Natural killer cell treated with Interleukin-12 subunit alpha and Interleukin-12 subunit beta and Interleukin-15 and Interleukin-18, amount 100 ng/mL, for 72 hours (primary cell): ENCODE results near the gene GAPVD1. TPM values are rescaled to one million over a fixed set of nuclear protein-coding genes. Genes with fewer than 3 reads are reported as not detected.
"Not testable (repeated sequence)": the region's sequence is repeated elsewhere in the genome, so short reads cannot be mapped to it uniquely, and the experiment has no call there.

Experiments
- ATAC-seq, 2 donors: fragments of 150-1000 bp; cut with Tn5 transposase in 1 of 2; sonication (Bioruptor Pico), chemical (Tn5 transposase) in 1 of 2; 2 replicates each; pipeline ENCODE4 v1.10.0; 2021
- DNase-seq: peaks from one replicate; pipeline ENCODE4 v3.0.0; 2022; ENCODE audit warnings: low spot score
- H3K27ac Mint-ChIP-seq, 2 donors: 1 replicate in 1 of 2; 2 replicates in 1 of 2; pipeline ENCODE4 v1.8.0; 2022; ENCODE audit warnings: mixed read lengths in 2 of 2, mild to moderate bottlenecking in 1 of 2, moderate library complexity in 1 of 2
- H3K27me3 Mint-ChIP-seq, 2 donors: 1 replicate in 1 of 2; 2 replicates in 1 of 2; pipeline ENCODE4 v1.8.0; 2022; ENCODE audit warnings: mixed read lengths in 2 of 2
- H3K36me3 Mint-ChIP-seq: one replicate; pipeline ENCODE4 v1.8.0; 2022; ENCODE audit warnings: mixed read lengths
- H3K4me1 Mint-ChIP-seq, 2 donors: 1 replicate in 1 of 2; 2 replicates in 1 of 2; pipeline ENCODE4 v1.8.0; 2022; ENCODE audit warnings: low read depth in 2 of 2, mixed read lengths in 2 of 2, mild to moderate bottlenecking in 1 of 2
- H3K4me3 Mint-ChIP-seq: one replicate; pipeline ENCODE4 v1.8.0; 2022; ENCODE audit warnings: mixed read lengths
- H3K9me3 Mint-ChIP-seq: 2 replicates; pipeline ENCODE4 v1.8.0; 2022; ENCODE audit warnings: mixed read lengths
- total RNA-seq, 2 donors: library from RNA; stranded (reverse); gene quantifications; one replicate each; pipeline ENCODE4 v1.2.3, GENCODE V29; 2022

Gene GAPVD1
- total RNA-seq, 2 donors from 2014 or later = 57.8 to 71.7 TPM

GRCh38 chr9:125268394-125269013 lies 6.9 kb downstream of the GAPVD1 start:
- Mint-ChIP-seq H3K36me3 (peaks cover 4% of the 10 kb centered on the region), H3K4me3 (no peak overlapping the region), H3K9me3 (no peaks in the 10 kb centered on the region), H3K27ac (peak overlapping the region in 1 of 2 donors; percentile 47), H3K27me3 (no peaks in the 10 kb centered on the region), H3K4me1 (peaks cover 19 to 21% of the 10 kb centered on the region in 2 donors)
- ATAC-seq = no peak
- DNase-seq = no peak

GRCh38 chr9:125269014-125269397 lies 7.4 kb downstream of the GAPVD1 start:
- H3K4me3 Mint-ChIP-seq = no peak overlapping the region
- ATAC-seq (no peak), DNase-seq (no peak)
- H3K27ac Mint-ChIP-seq = no peak overlapping the region
- H3K36me3 Mint-ChIP-seq = no peaks in the 10 kb centered on the region
- peaks cover 16 to 18% of the 10 kb centered on the region in 2 donors for H3K4me1 Mint-ChIP-seq
- no peaks in the 10 kb centered on the region for H3K27me3 Mint-ChIP-seq
- H3K9me3 Mint-ChIP-seq = no peaks in the 10 kb centered on the region

- DNase-seq = no peak
- Mint-ChIP-seq H3K4me1 (peaks cover 8 to 9% of the 10 kb centered on the region in 2 donors), H3K9me3 (no peaks in the 10 kb centered on the region), H3K36me3 (no peaks in the 10 kb centered on the region), H3K27me3 (no peaks in the 10 kb centered on the region), H3K27ac (no peak overlapping the region), H3K4me3 (no peak overlapping the region)
- ATAC-seq = no peak
Measured at GRCh38 chr9:125271081-125271480, 9.5 kb downstream of the GAPVD1 start.

DNA sequence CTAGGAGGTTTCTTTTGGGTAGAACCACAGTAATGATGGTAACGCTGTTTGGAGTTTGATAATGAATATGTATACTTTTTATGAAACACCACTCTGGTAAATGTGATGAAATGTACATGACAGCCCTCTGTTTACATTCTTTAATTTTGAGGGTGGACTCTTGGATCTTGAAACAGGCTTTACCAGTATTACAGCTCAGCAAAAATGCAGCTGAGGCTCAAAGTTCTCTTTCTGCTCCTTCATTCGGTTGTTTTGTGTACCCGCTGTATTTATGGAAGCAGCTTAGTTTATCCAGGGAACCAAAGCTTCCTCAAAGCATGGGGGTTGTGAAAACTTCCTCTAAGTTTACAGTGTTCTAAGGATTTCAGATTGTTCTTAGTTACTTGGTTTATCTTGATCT lies 11.1 kb downstream of the GAPVD1 start:
- Mint-ChIP-seq H3K27me3 (no peaks in the 10 kb centered on the region), H3K36me3 (no peaks in the 10 kb centered on the region), H3K27ac (no peak overlapping the region), H3K4me1 (peaks cover 8 to 13% of the 10 kb centered on the region in 2 donors), H3K4me3 (no peak overlapping the region), H3K9me3 (no peaks in the 10 kb centered on the region)
- DNase-seq (no peak), ATAC-seq (no peak)

- no peak for DNase-seq
- Mint-ChIP-seq H3K27me3 (no peaks in the 10 kb centered on the region), H3K27ac (no peak overlapping the region), H3K4me1 (peaks cover 8 to 10% of the 10 kb centered on the region in 2 donors), H3K36me3 (no peaks in the 10 kb centered on the region), H3K4me3 (no peak overlapping the region), H3K9me3 (no peaks in the 10 kb centered on the region)
- ATAC-seq = no peak
Measured at GRCh38 chr9:125276771-125277170, 15.1 kb downstream of the GAPVD1 start.

DNA sequence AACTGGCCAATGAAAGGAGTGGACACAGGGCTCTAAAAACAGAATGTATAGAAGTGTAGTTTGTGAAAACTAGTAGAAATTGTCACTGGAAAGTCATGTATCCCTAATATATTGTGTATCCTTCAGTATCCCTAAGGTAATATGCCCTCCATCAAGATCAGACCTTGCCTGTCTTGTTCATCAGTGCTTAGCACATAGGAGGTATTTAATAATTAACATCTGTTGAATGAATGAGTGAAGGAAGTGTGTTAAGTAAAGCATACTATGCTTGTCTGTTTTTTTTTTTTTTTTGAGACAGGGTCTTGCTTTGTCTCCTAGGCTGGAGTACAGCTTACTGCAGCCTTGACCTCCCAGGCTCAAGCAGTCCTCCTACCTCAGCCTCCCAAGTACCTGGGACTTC lies 15.8 kb downstream of the GAPVD1 start:
- Mint-ChIP-seq H3K4me3 (no peak overlapping the region), H3K36me3 (no peaks in the 10 kb centered on the region), H3K27me3 (no peaks in the 10 kb centered on the region), H3K4me1 (peaks cover 8 to 10% of the 10 kb centered on the region in 2 donors), H3K9me3 (no peaks in the 10 kb centered on the region), H3K27ac (no peak overlapping the region)
- no peak for ATAC-seq
- DNase-seq = no peak

DNA sequence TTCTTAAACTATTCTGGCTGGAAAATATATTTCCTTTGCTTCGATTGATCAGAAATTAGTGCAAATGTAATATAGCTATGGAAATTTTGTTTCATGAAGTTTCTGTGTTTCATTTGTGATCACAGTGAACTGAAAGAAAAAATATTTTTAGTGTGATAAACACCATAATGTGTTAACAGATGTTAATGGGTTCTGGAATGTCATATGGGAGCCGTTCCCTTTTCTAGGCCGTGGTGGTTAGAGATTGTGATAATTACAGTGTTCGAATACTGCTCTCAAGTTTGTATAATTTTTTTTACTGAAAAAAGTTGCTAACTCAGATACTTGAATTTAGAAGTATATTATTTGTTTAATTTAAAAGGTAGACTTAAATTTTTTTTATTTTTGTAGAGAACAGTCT lies 19.3 kb downstream of the GAPVD1 start:
- no peak for DNase-seq
- Mint-ChIP-seq H3K4me1 (peaks cover 0 to 4% of the 10 kb centered on the region in 2 donors), H3K9me3 (no peaks in the 10 kb centered on the region), H3K27ac (no peak overlapping the region), H3K4me3 (no peak overlapping the region), H3K27me3 (no peaks in the 10 kb centered on the region), H3K36me3 (no peaks in the 10 kb centered on the region)
- ATAC-seq = no peak

DNA sequence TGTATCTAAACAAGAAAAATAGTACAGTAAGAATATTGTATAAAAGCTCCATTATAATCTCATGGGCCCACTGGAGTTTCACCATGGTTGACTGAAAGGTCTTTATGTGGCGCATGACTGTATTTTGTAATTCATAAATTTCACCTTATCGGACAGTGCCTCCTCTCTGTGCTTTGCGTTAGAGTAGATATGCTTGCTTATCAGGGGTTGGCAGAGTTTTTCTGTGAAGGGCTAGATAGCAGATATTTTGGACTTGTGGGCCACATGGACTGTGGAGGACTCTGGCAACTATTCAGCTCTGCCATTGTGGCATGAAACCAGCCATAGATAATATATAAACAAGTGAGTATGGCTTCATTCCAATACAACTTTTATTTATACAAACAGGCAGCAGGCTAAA lies 23.2 kb downstream of the GAPVD1 start:
- no peaks in the 10 kb centered on the region for H3K9me3 Mint-ChIP-seq
- H3K4me3 Mint-ChIP-seq = no peak overlapping the region
- peaks cover 3 to 11% of the 10 kb centered on the region in 2 donors for H3K4me1 Mint-ChIP-seq
- H3K27ac Mint-ChIP-seq = no peak overlapping the region
- ATAC-seq (no peak), DNase-seq (no peak)
- H3K27me3 Mint-ChIP-seq = no peaks in the 10 kb centered on the region
- H3K36me3 Mint-ChIP-seq = no peaks in the 10 kb centered on the region

DNA sequence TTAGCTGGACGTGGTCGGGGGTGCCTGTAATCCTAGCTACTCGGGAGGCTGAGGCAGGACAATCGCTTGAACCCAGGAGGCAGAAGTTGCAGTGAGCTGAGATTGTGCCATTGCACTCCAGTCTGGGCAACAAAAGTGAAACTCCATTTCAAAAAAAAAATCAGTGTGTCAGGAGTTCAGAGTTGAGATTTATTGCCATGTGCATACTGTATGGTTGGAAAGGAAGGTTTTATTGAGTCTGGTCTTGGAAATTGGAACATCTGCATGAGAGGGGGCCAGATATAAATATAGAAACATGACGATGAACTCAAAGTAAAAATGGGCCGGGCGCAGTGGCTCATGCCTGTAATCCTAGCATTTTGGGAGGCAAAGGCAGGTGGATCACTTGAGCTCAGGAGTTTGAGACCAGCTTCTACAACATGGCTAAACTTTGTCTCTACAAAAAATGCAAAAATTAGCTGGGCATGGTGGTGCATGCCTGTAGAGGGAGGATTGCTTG lies 25.4 kb downstream of the GAPVD1 start:
- DNase-seq, ATAC-seq, H3K36me3 Mint-ChIP-seq, H3K27me3 Mint-ChIP-seq, H3K9me3 Mint-ChIP-seq, H3K4me3 Mint-ChIP-seq, H3K27ac Mint-ChIP-seq: not testable (repeated sequence)
- peaks cover 3 to 11% of the 10 kb centered on the region in 2 donors for H3K4me1 Mint-ChIP-seq

GRCh38 chr9:125293134-125293533 lies 31.5 kb downstream of the GAPVD1 start:
- H3K36me3 Mint-ChIP-seq = no peaks in the 10 kb centered on the region
- peaks cover 8 to 10% of the 10 kb centered on the region in 2 donors for H3K4me1 Mint-ChIP-seq
- H3K4me3 Mint-ChIP-seq = no peak overlapping the region
- DNase-seq (no peak), ATAC-seq (no peak)
- no peaks in the 10 kb centered on the region for H3K9me3 Mint-ChIP-seq
- H3K27me3 Mint-ChIP-seq = no peaks in the 10 kb centered on the region
- no peak overlapping the region for H3K27ac Mint-ChIP-seq

- H3K4me1 Mint-ChIP-seq = peaks cover 8 to 10% of the 10 kb centered on the region in 2 donors
- no peaks in the 10 kb centered on the region for H3K27me3 Mint-ChIP-seq
- ATAC-seq (no peak), DNase-seq (no peak)
- no peaks in the 10 kb centered on the region for H3K36me3 Mint-ChIP-seq
- no peak overlapping the region for H3K4me3 Mint-ChIP-seq
- H3K27ac Mint-ChIP-seq = no peak overlapping the region
- no peaks in the 10 kb centered on the region for H3K9me3 Mint-ChIP-seq
Measured at GRCh38 chr9:125295657-125296056, 34.0 kb downstream of the GAPVD1 start.

- H3K4me3 Mint-ChIP-seq = no peak overlapping the region
- peaks cover 8 to 10% of the 10 kb centered on the region in 2 donors for H3K4me1 Mint-ChIP-seq
- no peaks in the 10 kb centered on the region for H3K27me3 Mint-ChIP-seq
- ATAC-seq (no peak), DNase-seq (no peak)
- H3K36me3 Mint-ChIP-seq = peaks cover 2% of the 10 kb centered on the region
- H3K27ac Mint-ChIP-seq = peak overlapping the region in 1 of 2 donors; percentile 48
- H3K9me3 Mint-ChIP-seq = no peaks in the 10 kb centered on the region
Measured at GRCh38 chr9:125296843-125297372, 35.3 kb downstream of the GAPVD1 start.

- no peak for DNase-seq
- no peaks in the 10 kb centered on the region for H3K9me3 Mint-ChIP-seq
- H3K27me3 Mint-ChIP-seq = no peaks in the 10 kb centered on the region
- no peak overlapping the region for H3K4me3 Mint-ChIP-seq
- H3K36me3 Mint-ChIP-seq = peaks cover 7% of the 10 kb centered on the region
- peaks cover 8 to 10% of the 10 kb centered on the region in 2 donors for H3K4me1 Mint-ChIP-seq
- peak overlapping the region in 1 of 2 donors; percentile 48 for H3K27ac Mint-ChIP-seq
- ATAC-seq = no peak
Measured at GRCh38 chr9:125297917-125298316, 36.3 kb downstream of the GAPVD1 start.

GRCh38 chr9:125302241-125302640 lies 40.6 kb downstream of the GAPVD1 start:
- Mint-ChIP-seq H3K27ac (no peak overlapping the region), H3K36me3 (peaks cover 9% of the 10 kb centered on the region), H3K27me3 (no peaks in the 10 kb centered on the region), H3K9me3 (no peaks in the 10 kb centered on the region), H3K4me1 (peaks cover 6 to 7% of the 10 kb centered on the region in 2 donors), H3K4me3 (no peak overlapping the region)
- DNase-seq (no peak), ATAC-seq (no peak)
